ENCODE measurements around the gene ACKR3.

ACKR3 gene

DNA sequence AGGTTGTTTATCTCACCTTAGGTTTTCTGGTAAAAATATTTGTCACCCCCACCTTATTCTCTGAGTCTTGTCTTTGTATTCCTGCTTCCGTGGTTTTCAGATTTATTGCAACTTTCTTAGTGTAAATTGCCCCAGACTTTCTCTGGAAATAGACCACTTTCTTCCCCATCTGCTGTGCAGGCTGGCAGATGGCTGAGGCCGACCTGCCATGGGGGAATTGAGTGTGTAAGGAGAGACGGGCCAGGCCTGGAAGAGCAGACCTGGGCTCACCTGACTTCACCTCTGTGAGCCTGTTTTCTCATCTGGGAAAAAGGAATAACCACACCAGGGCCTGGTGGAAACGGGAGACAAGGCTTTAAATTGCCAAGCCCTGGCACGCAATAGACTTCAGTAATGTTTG is 44.9 kb downstream of the ACKR3 start:
- TF ChIP-seq, protein P1, sequence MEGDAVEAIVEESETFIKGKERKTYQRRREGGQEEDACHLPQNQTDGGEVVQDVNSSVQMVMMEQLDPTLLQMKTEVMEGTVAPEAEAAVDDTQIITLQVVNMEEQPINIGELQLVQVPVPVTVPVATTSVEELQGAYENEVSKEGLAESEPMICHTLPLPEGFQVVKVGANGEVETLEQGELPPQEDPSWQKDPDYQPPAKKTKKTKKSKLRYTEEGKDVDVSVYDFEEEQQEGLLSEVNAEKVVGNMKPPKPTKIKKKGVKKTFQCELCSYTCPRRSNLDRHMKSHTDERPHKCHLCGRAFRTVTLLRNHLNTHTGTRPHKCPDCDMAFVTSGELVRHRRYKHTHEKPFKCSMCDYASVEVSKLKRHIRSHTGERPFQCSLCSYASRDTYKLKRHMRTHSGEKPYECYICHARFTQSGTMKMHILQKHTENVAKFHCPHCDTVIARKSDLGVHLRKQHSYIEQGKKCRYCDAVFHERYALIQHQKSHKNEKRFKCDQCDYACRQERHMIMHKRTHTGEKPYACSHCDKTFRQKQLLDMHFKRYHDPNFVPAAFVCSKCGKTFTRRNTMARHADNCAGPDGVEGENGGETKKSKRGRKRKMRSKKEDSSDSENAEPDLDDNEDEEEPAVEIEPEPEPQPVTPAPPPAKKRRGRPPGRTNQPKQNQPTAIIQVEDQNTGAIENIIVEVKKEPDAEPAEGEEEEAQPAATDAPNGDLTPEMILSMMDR (conservative IDR thresholded peaks at IDR 0.05): no peak

GRCh38 chr2:236616031-236616430 is 46.4 kb downstream of the ACKR3 start:
- TF ChIP-seq, protein P1 (conservative IDR thresholded peaks at IDR 0.05): no peak
- no peak overlapping the region for H3K27ac ChIP-seq

More for the DNA sequence above, 44.9 kb downstream of the ACKR3 start:
- no peak overlapping the region for H3K27ac ChIP-seq

- TF ChIP-seq, protein P1 (conservative IDR thresholded peaks at IDR 0.05): no peak
- H3K27ac ChIP-seq: no peak overlapping the region
Measured at GRCh38 chr2:236616624-236617023, 47.0 kb downstream of the ACKR3 start.

GRCh38 chr2:236617221-236617737 is 47.7 kb downstream of the ACKR3 start:
- TF ChIP-seq, protein P1 (conservative IDR thresholded peaks at IDR 0.05): no peak
- H3K27ac ChIP-seq: no peak overlapping the region

GRCh38 chr2:236617796-236618195 is 48.2 kb downstream of the ACKR3 start:
- no peak overlapping the region for H3K27ac ChIP-seq
- TF ChIP-seq, protein P1 (conservative IDR thresholded peaks at IDR 0.05): no peak

DNA sequence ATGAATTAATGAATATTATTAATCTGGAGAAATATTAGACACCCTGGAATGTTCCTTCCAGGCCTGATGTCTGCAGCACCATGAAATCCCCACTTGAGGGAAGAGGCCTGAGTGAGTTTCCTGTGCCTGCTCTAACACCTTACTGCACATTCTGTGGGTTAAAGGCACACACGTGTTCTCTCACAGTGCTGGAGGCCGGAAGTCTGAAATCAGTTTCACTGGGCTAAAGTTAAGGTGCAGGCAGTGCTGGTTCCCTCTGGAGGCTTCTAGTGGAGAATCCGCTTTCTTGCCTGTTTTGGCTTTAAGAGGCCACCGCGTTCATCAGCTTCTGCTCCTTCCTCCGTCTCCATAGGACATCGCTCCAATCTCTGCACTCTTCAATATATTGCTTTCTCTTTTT is 48.7 kb downstream of the ACKR3 start:
- no peak overlapping the region for H3K27ac ChIP-seq
- TF ChIP-seq, protein P1 (conservative IDR thresholded peaks at IDR 0.05): no peak

DNA sequence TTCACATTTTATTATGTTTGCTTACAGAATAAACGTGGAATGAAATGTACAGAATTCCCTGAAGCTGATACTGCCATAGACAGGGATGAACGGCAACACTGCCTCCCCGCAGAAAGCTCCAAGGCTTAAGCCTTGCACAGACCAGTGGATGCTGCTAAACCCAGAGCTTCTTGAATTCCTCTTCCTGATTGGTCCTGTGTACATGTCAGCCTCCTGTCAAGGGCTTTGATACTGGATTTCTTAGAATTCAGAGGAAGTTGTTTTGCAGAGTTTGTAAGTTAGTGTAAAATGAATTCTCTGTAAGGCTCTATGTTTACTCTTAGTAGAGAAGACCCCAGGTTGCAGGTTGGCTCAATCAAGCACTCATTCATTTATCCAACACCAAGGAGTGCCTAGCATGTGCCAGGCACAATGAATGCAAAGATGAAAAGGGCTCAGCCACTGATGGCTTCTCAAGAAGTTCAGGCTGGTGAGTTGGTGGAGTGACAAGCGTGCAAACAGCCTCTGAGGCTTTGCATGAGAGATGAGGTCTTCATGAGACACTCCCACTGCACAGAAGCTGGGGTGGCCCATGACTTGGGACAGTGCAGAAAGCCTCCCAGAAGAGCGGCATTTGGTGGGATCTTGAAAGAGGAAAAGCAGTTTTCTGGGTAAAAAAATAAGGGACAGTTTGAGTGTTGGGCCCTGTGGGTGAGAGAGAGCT is 50.4 kb downstream of the ACKR3 start:
- H3K27ac ChIP-seq: no peak overlapping the region
- TF ChIP-seq, protein P1 (conservative IDR thresholded peaks at IDR 0.05): no peak
